Thyroid gland (tissue), 4 donors: ENCODE results near the gene NSL1.

Source experiments
- CTCF ChIP-seq, 6 experiments: fragments of 200-600 bp in 3 of 6; fragments of 450-650 bp in 3 of 6; sonication (generic) in 3 of 6; IDR thresholded peaks; one replicate each; pipeline ENCODE4 v1.5.1; 2016 to 2019; ENCODE audit warnings: antibody characterized with exemption in 6 of 6, mild to moderate bottlenecking in 2 of 6, inconsistent platforms in 1 of 6, moderate library complexity in 1 of 6
- POLR2A ChIP-seq, 2 donors: fragments of 450-650 bp; IDR thresholded peaks; one replicate each; pipeline ENCODE4 v1.6.1; 2017; ENCODE audit warnings: antibody characterized with exemption in 2 of 2, mild to moderate bottlenecking in 2 of 2, moderate library complexity in 1 of 2

GRCh38 chr1:212680680-212681389, 110.7 kb downstream of the NSL1 start:
- TF ChIP-seq CTCF (IDR thresholded peaks at IDR 0.05) (no peak), POLR2A (IDR thresholded peaks at IDR 0.05) (no peak)
